GM21723 (cell line): ENCODE data around the gene DCDC1.

Experiments used
- ATAC-seq: cut with Tn5 transposase; IDR thresholded peaks from one replicate; pipeline ENCODE4 v1.9.1; 2021; ENCODE audit warnings: mild to moderate bottlenecking, moderate library complexity; ENCODE audit not compliant: unreplicated experiment

The DCDC1 gene, protein sequence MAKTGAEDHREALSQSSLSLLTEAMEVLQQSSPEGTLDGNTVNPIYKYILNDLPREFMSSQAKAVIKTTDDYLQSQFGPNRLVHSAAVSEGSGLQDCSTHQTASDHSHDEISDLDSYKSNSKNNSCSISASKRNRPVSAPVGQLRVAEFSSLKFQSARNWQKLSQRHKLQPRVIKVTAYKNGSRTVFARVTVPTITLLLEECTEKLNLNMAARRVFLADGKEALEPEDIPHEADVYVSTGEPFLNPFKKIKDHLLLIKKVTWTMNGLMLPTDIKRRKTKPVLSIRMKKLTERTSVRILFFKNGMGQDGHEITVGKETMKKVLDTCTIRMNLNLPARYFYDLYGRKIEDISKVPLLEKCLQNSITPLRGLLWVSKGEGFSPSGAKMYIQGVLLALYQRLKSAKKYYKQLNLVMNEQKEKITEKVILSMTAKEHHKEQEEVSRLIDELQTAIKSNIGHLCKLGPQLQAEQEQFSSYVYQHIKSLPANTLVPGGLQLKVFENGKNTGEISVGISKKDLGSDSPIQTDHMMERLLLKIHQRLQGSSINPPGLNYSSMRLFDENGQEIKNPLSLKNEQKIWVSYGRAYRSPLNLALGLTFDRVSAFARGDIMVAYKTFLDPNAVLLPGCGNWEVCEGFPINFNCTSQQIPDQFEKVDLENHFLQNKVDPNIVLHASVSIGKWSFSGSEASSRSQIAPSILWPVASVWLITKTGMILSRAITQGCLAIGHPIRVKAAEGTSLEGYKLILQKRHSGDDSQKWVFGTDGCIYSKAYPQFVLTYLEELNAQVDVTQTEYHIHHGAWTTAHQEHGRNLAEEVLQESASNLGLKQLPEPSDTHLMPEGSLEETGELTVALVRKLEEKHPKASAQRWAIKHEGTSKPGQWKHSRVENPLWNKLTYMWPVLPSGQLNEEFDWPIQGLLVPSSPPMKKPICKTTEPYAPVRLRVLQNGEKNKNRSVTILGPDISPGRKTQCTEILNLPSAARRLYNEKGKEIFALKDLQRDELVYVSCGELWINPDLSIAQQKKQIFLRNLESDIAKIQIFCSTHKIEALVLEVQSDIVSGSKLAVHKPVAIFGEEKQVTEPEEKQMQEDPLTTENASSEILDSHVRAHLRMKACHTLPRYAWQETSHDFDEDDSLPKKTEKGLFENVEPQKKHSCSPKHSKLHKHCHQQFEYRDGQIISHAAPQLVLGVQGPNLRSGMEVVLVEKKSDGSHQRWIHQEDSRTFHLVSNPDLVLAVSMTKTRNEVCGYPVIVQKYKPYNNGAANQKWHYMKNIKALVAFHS (N-terminal part only)

GRCh38 chr11:31369348-31370329 is at the start of gene DCDC1, which contains the start of gene DNAJC24:
Gene DCDC1, minus strand, starts transcription at chr11:31369739. Its CDS starts 41,459 bp downstream, at chr11:31328280.
Gene DNAJC24, plus strand, starts transcription at chr11:31369860. Its CDS starts 889 bp downstream, at chr11:31370749.
- ATAC-seq, result peak; percentile 98

DNA sequence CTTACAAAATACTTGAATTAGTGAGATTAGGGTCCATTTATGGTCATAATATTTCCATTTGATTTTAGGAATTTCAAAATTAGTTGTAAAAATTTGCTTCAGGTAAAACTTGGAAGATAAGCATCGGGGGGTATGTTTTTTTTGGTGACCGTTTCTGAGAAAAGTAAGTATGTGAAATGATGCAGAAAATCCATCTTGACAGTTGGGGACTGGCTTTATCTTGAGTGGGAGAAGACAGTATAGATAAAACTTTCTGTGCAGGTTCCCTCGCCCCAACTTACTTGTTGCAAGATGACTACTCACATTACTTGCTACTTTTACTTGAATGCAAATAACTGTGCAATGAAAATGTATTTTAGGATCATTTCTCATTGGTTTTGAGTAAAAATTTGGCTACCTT is 49.6 kb upstream of the DCDC1 start:
- ATAC-seq, result no peak

DNA sequence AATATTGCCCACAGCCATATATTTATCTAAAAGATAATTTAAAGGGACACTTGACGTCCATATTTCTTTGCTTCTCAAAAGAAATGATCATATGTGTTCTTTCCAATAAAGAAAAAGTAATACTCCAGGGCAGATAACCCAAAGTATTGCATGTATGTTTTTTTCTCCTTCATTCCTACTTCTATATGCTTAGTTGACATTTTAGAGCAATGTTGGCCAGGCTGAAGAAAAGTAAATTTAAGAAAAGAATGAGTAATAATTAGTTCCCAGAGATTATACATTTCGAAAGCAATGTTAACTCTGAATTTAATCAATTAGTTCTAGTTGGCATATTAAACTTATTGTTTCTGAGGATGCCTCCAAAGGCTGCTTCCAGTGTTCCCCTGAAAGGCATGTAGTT is 48.3 kb upstream of the DCDC1 start:
- ATAC-seq, result no peak

- ATAC-seq, result no peak
These were observed 47.8 kb upstream of the DCDC1 start for GRCh38 chr11:31417357-31417756.

- ATAC-seq, result no peak
These were observed 45.9 kb upstream of the DCDC1 start for GRCh38 chr11:31415435-31415834.

GRCh38 chr11:31414338-31414737 is 44.8 kb upstream of the DCDC1 start:
- no peak for ATAC-seq

DNA sequence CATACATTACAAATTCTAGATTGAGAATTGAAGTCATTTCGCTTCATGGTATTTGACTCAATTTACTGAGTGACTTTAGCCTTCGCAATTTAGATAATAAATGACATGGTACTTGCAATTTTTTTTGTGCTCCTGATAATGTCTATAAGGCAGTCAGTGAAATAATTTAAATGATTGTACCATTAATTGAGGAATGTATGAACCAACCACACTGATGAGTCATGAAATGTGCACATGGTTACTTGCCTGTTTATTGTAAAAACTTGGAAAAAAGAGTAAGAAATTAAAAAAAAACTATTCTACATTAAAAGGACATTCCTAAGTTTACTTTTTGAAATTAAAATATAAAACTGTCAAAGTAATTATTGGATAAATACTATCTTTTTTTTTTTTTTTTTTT is 43.4 kb upstream of the DCDC1 start:
- no peak for ATAC-seq

- ATAC-seq, result no peak
These were observed 38.7 kb upstream of the DCDC1 start for GRCh38 chr11:31408201-31408600.

- no peak for ATAC-seq
These were observed 35.1 kb upstream of the DCDC1 start for GRCh38 chr11:31404614-31405013.

- ATAC-seq, result peak; percentile 69
These were observed 27.8 kb upstream of the DCDC1 start for GRCh38 chr11:31397239-31397834.

- ATAC-seq, result no peak
These were observed 17.8 kb upstream of the DCDC1 start for GRCh38 chr11:31387379-31387778.

DNA sequence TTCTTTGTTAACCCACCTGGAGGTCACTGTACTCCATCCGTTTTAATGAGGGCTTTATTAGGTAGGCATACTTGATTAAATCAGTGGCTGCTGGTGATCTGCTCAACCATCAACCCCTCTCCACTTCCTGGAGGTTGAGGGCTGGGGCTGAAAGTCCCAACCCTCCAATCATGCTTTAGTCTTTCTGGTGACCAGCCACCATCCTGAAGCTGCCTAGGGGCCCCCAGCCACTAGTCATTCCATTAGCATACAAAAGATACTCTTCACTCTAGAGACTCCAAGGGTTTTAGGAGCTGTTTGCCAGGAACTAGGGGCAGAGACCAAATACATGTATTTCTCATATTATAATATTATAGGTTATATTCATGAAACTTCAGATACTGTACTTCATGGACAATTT is 13.6 kb upstream of the DCDC1 start:
- ATAC-seq, result no peak

GRCh38 chr11:31375879-31376278 is 6.3 kb upstream of the DCDC1 start:
- no peak for ATAC-seq

- ATAC-seq, result no peak
These were observed 2.7 kb downstream of the DCDC1 start for GRCh38 chr11:31366795-31367194.

- no peak for ATAC-seq
These were observed 7.8 kb downstream of the DCDC1 start for GRCh38 chr11:31361743-31362142.

DNA sequence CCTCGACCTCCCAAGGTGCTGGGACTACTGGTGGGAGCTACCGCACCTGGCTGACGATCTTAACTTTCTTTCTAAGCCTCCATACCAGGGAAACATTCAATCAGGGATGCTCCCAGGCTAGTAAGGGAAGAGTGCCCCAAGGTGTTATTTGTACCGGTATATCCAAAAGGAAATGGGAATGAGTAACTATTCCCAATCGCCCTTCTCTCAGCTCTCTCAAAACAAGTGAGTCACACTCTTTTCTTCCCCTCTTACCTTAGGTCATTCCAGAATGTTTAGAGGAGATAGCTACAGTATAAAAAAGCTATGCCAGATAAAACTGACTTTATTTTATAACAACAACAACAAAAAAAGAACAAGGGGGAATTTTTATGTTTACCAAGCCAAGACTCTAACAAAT is 13.7 kb downstream of the DCDC1 start:
- no peak for ATAC-seq

DNA sequence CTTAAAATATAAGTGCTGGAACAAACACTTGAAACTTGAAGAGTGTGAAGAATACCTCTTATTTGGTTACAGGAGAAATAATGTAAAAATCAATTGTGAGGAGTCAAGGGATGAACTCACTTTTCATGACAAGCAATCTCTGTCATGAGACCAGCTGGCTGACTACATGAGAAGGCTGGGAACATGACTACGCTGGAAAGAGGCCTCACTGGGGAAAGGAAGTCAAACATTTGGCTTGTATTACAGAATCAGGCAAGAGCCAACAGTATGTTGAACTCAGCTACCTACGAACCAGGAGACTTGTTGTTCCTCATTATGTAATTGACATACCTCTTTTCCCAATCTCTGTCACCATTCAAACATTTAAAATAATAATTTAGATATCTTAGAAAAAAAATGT is 14.4 kb downstream of the DCDC1 start:
- no peak for ATAC-seq

GRCh38 chr11:31351168-31351567 is 18.4 kb downstream of the DCDC1 start:
- ATAC-seq, result no peak

DNA sequence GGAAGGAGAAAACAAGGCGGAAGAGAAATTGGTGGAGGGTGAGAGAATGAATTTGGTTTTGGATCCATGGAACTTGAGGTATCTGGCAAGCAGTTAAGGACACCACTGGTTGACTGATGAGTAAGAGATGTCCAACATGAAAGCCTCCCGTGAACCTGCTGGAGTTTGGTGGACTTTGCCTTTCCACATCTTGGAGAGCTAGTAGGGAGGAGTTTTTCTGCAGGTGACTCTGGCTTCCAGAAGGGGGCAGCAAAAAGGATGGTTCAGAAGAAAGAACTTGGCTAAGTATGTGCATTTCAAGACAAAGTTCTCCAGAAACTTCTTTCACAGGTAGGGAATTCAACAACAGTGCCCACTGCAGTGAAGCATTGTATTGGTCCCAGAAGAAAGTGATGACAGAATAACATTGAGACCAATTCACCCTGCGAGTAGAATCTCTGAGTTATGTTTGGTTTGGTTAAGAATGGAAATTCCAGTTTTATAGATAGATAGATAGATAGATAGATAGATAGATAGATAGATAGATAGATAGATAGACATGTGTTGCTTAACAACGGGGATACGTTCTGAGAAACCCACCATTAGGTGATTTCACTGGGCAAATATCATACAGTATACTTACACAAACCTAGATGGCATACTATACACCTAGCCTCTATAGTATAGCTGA is 28.5 kb downstream of the DCDC1 start:
- no peak for ATAC-seq
